ENCODE data around the gene TBC1D16.

DNA sequence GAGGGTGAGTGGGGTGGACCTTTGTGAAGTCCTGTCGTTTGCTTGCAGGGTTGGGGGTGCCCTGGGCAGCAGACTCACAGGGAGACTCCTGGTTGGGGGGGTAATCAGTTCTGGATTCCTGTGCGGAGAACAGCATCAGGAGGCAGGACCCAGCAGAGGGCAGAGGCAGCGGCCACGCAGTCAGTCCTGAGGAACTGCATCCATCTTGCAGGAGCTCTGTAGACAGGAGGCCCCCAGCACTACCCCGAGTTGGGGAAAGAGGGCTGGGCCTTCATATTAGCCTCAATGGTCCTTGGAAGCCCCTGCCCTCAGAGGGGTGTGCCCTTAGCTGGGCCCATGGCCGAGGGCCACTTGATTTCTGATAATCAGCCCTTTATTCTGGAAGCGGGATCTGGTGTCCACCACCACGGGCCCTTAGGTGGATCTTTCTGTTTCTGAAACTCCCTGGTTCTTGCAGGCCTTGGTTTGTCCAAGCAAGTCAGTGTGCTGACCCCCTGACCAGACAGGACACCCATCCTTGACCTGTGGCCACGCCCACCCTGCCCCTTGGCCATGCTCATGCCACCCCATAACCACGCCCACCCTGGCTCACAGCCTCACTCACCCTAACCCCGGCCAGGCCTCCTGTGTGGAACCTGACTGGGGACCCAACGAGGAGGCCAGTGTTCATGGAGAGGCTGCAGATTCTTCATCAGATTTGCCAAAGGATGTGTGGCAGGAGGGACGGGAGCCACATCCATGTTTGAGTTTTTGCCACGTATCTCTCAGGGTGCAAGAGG, 122.9 kb downstream of the TBC1D16 start:
- TF ChIP-seq, protein P1, sequence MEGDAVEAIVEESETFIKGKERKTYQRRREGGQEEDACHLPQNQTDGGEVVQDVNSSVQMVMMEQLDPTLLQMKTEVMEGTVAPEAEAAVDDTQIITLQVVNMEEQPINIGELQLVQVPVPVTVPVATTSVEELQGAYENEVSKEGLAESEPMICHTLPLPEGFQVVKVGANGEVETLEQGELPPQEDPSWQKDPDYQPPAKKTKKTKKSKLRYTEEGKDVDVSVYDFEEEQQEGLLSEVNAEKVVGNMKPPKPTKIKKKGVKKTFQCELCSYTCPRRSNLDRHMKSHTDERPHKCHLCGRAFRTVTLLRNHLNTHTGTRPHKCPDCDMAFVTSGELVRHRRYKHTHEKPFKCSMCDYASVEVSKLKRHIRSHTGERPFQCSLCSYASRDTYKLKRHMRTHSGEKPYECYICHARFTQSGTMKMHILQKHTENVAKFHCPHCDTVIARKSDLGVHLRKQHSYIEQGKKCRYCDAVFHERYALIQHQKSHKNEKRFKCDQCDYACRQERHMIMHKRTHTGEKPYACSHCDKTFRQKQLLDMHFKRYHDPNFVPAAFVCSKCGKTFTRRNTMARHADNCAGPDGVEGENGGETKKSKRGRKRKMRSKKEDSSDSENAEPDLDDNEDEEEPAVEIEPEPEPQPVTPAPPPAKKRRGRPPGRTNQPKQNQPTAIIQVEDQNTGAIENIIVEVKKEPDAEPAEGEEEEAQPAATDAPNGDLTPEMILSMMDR (IDR thresholded peaks at IDR 0.05) = no peak
- no peak for TF ChIP-seq EP300 (IDR thresholded peaks at IDR 0.05)
- TF ChIP-seq POLR2A (IDR thresholded peaks at IDR 0.05) = no peak
- no peak for TF ChIP-seq POLR2AphosphoS5 (IDR thresholded peaks at IDR 0.05)

All from gastroesophageal sphincter (tissue), 3 donors.